ENCODE results near the gene GRID2.
"Not testable (repeated sequence)": the region's sequence is repeated elsewhere in the genome, so short reads cannot be mapped to it uniquely, and the experiment has no call there.

The GRID2 gene

GRCh38 chr4:92444143-92444843 lies 140.5 kb downstream of the GRID2 start:
- DNase-seq = not testable (repeated sequence)

- no peak for DNase-seq
Observed at GRCh38 chr4:92445127-92445526, 141.4 kb downstream of the GRID2 start.

- DNase-seq = no peak
Observed at GRCh38 chr4:92447255-92447905, 143.6 kb downstream of the GRID2 start.

GRCh38 chr4:92448176-92448575 lies 144.4 kb downstream of the GRID2 start:
- not testable (repeated sequence) for DNase-seq

- no peak for DNase-seq
Observed at GRCh38 chr4:92450694-92451093, 146.9 kb downstream of the GRID2 start.

- no peak for DNase-seq
Observed at GRCh38 chr4:92451782-92452181, 148.0 kb downstream of the GRID2 start.

- DNase-seq = not testable (repeated sequence)
Observed at GRCh38 chr4:92452383-92452782, 148.6 kb downstream of the GRID2 start.

GRCh38 chr4:92455329-92455839 lies 151.6 kb downstream of the GRID2 start:
- DNase-seq = no peak

- no peak for DNase-seq
Observed at GRCh38 chr4:92455951-92456350, 152.2 kb downstream of the GRID2 start.

GRCh38 chr4:92461732-92462131 lies 158.0 kb downstream of the GRID2 start:
- no peak for DNase-seq

GRCh38 chr4:92477298-92477697 lies 173.5 kb downstream of the GRID2 start:
- no peak for DNase-seq

- DNase-seq = no peak
Observed at GRCh38 chr4:92483341-92483740, 179.6 kb downstream of the GRID2 start.

GRCh38 chr4:92488496-92488895 lies 184.7 kb downstream of the GRID2 start:
- DNase-seq = no peak

GRCh38 chr4:92497141-92497540 lies 193.4 kb downstream of the GRID2 start:
- peak; percentile 4 for DNase-seq

- peak; percentile 6 for DNase-seq
Observed at GRCh38 chr4:92501456-92501855, 197.7 kb downstream of the GRID2 start.

- DNase-seq = no peak
Observed at GRCh38 chr4:92506933-92507332, 203.2 kb downstream of the GRID2 start.

- no peak for DNase-seq
Observed at GRCh38 chr4:92514627-92515026, 210.9 kb downstream of the GRID2 start.

GRCh38 chr4:92516450-92516849 lies 212.7 kb downstream of the GRID2 start:
- DNase-seq = no peak

GRCh38 chr4:92519727-92520126 lies 216.0 kb downstream of the GRID2 start:
- no peak for DNase-seq

- DNase-seq = no peak
Observed at GRCh38 chr4:92520563-92520962, 216.8 kb downstream of the GRID2 start.

GRCh38 chr4:92521941-92522340 lies 218.2 kb downstream of the GRID2 start:
- DNase-seq = no peak

GRCh38 chr4:92522356-92522755 lies 218.6 kb downstream of the GRID2 start:
- no peak for DNase-seq

GRCh38 chr4:92524131-92524530 lies 220.4 kb downstream of the GRID2 start:
- DNase-seq = no peak

- DNase-seq = no peak
Observed at GRCh38 chr4:92528541-92528940, 224.8 kb downstream of the GRID2 start.

- no peak for DNase-seq
Observed at GRCh38 chr4:92529510-92529909, 225.7 kb downstream of the GRID2 start.

Measured in NCI-H2171 (cell line).